ENCODE measurements around the gene BMPR2.
"Not testable (repeated sequence)": the region's sequence is repeated elsewhere in the genome, so short reads cannot be mapped to it uniquely, and the experiment has no call there.

Gene BMPR2

GRCh38 chr2:202455114-202455513 lies 79.0 kb downstream of the BMPR2 start:
- no peak for DNase-seq

- DNase-seq: no peak
Observed at GRCh38 chr2:202460119-202460518, 84.0 kb downstream of the BMPR2 start.

- DNase-seq: no peak
Observed at GRCh38 chr2:202479090-202479489, 103.0 kb downstream of the BMPR2 start.

- no peak for DNase-seq
Observed at GRCh38 chr2:202479610-202480009, 103.5 kb downstream of the BMPR2 start.

GRCh38 chr2:202486351-202486750 lies 110.2 kb downstream of the BMPR2 start:
- DNase-seq: no peak

GRCh38 chr2:202488671-202489070 lies 112.5 kb downstream of the BMPR2 start:
- no peak for DNase-seq

GRCh38 chr2:202490479-202490878 lies 114.4 kb downstream of the BMPR2 start:
- DNase-seq: no peak

- DNase-seq: no peak
Observed at GRCh38 chr2:202491514-202491913, 115.4 kb downstream of the BMPR2 start.

GRCh38 chr2:202494300-202495229 lies 118.4 kb downstream of the BMPR2 start:
- DNase-seq: no peak

GRCh38 chr2:202495230-202495604 lies 119.1 kb downstream of the BMPR2 start:
- DNase-seq: no peak

GRCh38 chr2:202496835-202497472 lies 120.8 kb downstream of the BMPR2 start:
- not testable (repeated sequence) for DNase-seq

- DNase-seq: not testable (repeated sequence)
Observed at GRCh38 chr2:202497473-202497866, 121.3 kb downstream of the BMPR2 start.

- not testable (repeated sequence) for DNase-seq
Observed at GRCh38 chr2:202499841-202500240, 123.7 kb downstream of the BMPR2 start.

- not testable (repeated sequence) for DNase-seq
Observed at GRCh38 chr2:202503276-202503675, 127.1 kb downstream of the BMPR2 start.

- no peak for DNase-seq
Observed at GRCh38 chr2:202508686-202509085, 132.6 kb downstream of the BMPR2 start.

- DNase-seq: no peak
Observed at GRCh38 chr2:202510911-202511310, 134.8 kb downstream of the BMPR2 start.

GRCh38 chr2:202512176-202512575 lies 136.0 kb downstream of the BMPR2 start:
- DNase-seq: no peak

GRCh38 chr2:202514732-202515131 lies 138.6 kb downstream of the BMPR2 start:
- DNase-seq: no peak

GRCh38 chr2:202519453-202519852 lies 143.3 kb downstream of the BMPR2 start:
- DNase-seq: no peak

- no peak for DNase-seq
Observed at GRCh38 chr2:202521470-202521869, 145.3 kb downstream of the BMPR2 start.

GRCh38 chr2:202529389-202529788 lies 153.3 kb downstream of the BMPR2 start:
- DNase-seq: no peak

- no peak for DNase-seq
Observed at GRCh38 chr2:202530038-202530437, 153.9 kb downstream of the BMPR2 start.

- not testable (repeated sequence) for DNase-seq
Observed at GRCh38 chr2:202535290-202535689, 159.2 kb downstream of the BMPR2 start.

- DNase-seq: no peak
Observed at GRCh38 chr2:202541137-202541536, 165.0 kb downstream of the BMPR2 start.

Measured in activated naive CD4-positive, alpha-beta T cell (primary cell).